Stomach (tissue), 9 donors: ENCODE data around the gene ZNF644. TPM values are rescaled to one million over a fixed set of nuclear protein-coding genes. Genes with fewer than 3 reads are reported as not detected.
A peak's percentile ranks its signal among the peaks of the same experiment; 100 is the strongest.

Source experiments
- DNase-seq, 2 donors: peaks; one replicate each; pipeline versions ENCODE4 v3.0.0 to v3.0.0-alpha.2; 2013 to 2019
- H3K27ac ChIP-seq, 5 donors: fragments of 200-600 bp in 4 of 5; sonication (generic) in 4 of 5; one replicate each; pipeline ENCODE4 v1.5.1; 2013 to 2019; ENCODE audit warnings: mild to moderate bottlenecking in 1 of 5, moderate library complexity in 1 of 5
- H3K27me3 ChIP-seq, 3 donors: fragments of 200-600 bp; sonication (generic); one replicate each; pipeline ENCODE4 v1.5.1; 2017 to 2019; ENCODE audit warnings: mixed run types in 1 of 3
- H3K36me3 ChIP-seq, 4 donors: fragments of 200-600 bp; sonication (generic); 1 replicate in 3 of 4; 2 replicates in 1 of 4; pipeline ENCODE4 v1.5.1; 2016 to 2019
- H3K4me1 ChIP-seq, 4 donors: fragments of 200-600 bp; sonication (generic); one replicate each; pipeline ENCODE4 v1.5.1; 2016 to 2019
- H3K4me3 ChIP-seq, 4 donors: fragments of 200-600 bp; sonication (generic) in 3 of 4; one replicate each; pipeline ENCODE4 v1.5.1; 2016 to 2019; ENCODE audit warnings: mild to moderate bottlenecking in 1 of 4
- H3K9me3 ChIP-seq, 4 donors: fragments of 200-600 bp; sonication (generic); one replicate each; pipeline ENCODE4 v1.5.1; 2016 to 2019
- CTCF ChIP-seq, 7 experiments: fragments of 450-650 bp in 4 of 7; fragments of 200-600 bp in 3 of 7; sonication (generic) in 3 of 7; IDR thresholded peaks; one replicate each; pipeline ENCODE4 v1.5.1; 2016 to 2019; ENCODE audit warnings: antibody characterized with exemption in 7 of 7, control low read depth in 2 of 7, mild to moderate bottlenecking in 1 of 7
- EP300 ChIP-seq: sonication (generic); formaldehyde crosslinking; IDR thresholded peaks from one replicate; pipeline ENCODE4 v1.6.1; 2017; ENCODE audit warnings: antibody characterized with exemption
- POLR2A ChIP-seq, 4 donors: fragments of 450-650 bp; IDR thresholded peaks; one replicate each; pipeline ENCODE4 v1.6.1; 2016; ENCODE audit warnings: antibody characterized with exemption in 4 of 4, control low read depth in 2 of 4, mild to moderate bottlenecking in 1 of 4, moderate library complexity in 1 of 4
- POLR2AphosphoS5 ChIP-seq, 3 donors: sonication (generic); formaldehyde crosslinking; IDR thresholded peaks; one replicate each; pipeline ENCODE4 v1.6.1; 2016; ENCODE audit warnings: antibody characterized with exemption in 3 of 3
- WGBS, 5 donors: extraction: QIAGEN DNeasy Blood & Tissue Kit in 3 of 5; methylation state at CpG; one replicate each; pipeline versions ENCODE4 v1.1.5 to v1.1.7; 2013 to 2018; 5-methylcytosine and 5-hydroxymethylcytosine counted together
- intact Hi-C: fragments of 100-400 bp; cut with DNase I; formaldehyde crosslinking; loops from one replicate; pipeline ENCODE4 v1.15.1; 2023; ENCODE audit warnings: low total_unique reads
- polyA plus RNA-seq, 3 donors: library from polyadenylated mRNA; stranded (reverse); fragments of 200-250 nt; gene quantifications; one replicate each; pipeline ENCODE4 v1.2.3, GENCODE V29; 2013
- total RNA-seq, 5 donors: library from RNA; depleted of rRNA; stranded (reverse); fragments of >200 nt; gene quantifications; one replicate each; pipeline versions ENCODE4 v1.1.0 to v1.2.3, GENCODE V29; 2014 to 2016
- donor health status: healthy with polysubstance abuse.
- donor health status: Bipolar disorder and iron deficiency.
- donor health status: healthy.

ZNF644 gene
- total and polyA plus RNA-seq, 8 donors = 13.2 to 134 (median 43.5) TPM

GRCh38 chr1:91013302-91013701 is 8.5 kb downstream of the ZNF644 start:
- 89 to 96% (median 92%) methylated on average over 4 of the region's 4 CpGs for WGBS, 5 donors
- H3K9me3 ChIP-seq = no peaks in the 10 kb centered on the region
- no peak for TF ChIP-seq CTCF (IDR thresholded peaks at IDR 0.05)
- no peak for TF ChIP-seq POLR2A (IDR thresholded peaks at IDR 0.05)
- no peak for TF ChIP-seq POLR2AphosphoS5 (IDR thresholded peaks at IDR 0.05)
- TF ChIP-seq EP300 = no peak
- DNase-seq = no peak
- peaks cover 20 to 88% (median 51%) of the 10 kb centered on the region in 4 donors for H3K4me1 ChIP-seq
- H3K27ac ChIP-seq = no peak overlapping the region
- no peak overlapping the region for H3K4me3 ChIP-seq
- intact Hi-C loops = loop anchor here (10.0 kb wide), 1 partner anchor 169 kb away; no protein-coding TSS in a partner anchor
- H3K27me3 ChIP-seq = no peaks in the 10 kb centered on the region
- H3K36me3 ChIP-seq = no peaks in the 10 kb centered on the region

- WGBS, 5 donors = 79 to 89% (median 84%) methylated on average over 4 of the region's 4 CpGs
- Histone ChIP-seq H3K4me1 (peaks cover 20 to 77% (median 44%) of the 10 kb centered on the region in 4 donors), H3K27ac (no peak overlapping the region), H3K36me3 (no peaks in the 10 kb centered on the region), H3K4me3 (no peak overlapping the region), H3K9me3 (no peaks in the 10 kb centered on the region), H3K27me3 (no peaks in the 10 kb centered on the region)
- TF ChIP-seq EP300 (no peak), POLR2A (IDR thresholded peaks at IDR 0.05) (no peak), POLR2AphosphoS5 (IDR thresholded peaks at IDR 0.05) (no peak), CTCF (IDR thresholded peaks at IDR 0.05) (no peak)
- intact Hi-C loops = loop anchor here (10.0 kb wide), 1 partner anchor 167 kb away; no protein-coding TSS in a partner anchor
- DNase-seq = no peak
These were observed 9.6 kb downstream of the ZNF644 start for GRCh38 chr1:91012196-91012595.

GRCh38 chr1:91011726-91012125 is 10.1 kb downstream of the ZNF644 start:
- Histone ChIP-seq H3K4me3 (no peak overlapping the region), H3K9me3 (no peaks in the 10 kb centered on the region), H3K27me3 (no peaks in the 10 kb centered on the region), H3K36me3 (no peaks in the 10 kb centered on the region), H3K27ac (no peak overlapping the region), H3K4me1 (peaks cover 19 to 72% (median 39%) of the 10 kb centered on the region in 4 donors)
- 12 to 43% (median 38%) methylated on average over 1 of the region's 1 CpG for WGBS, 5 donors
- TF ChIP-seq POLR2A (IDR thresholded peaks at IDR 0.05) (no peak), POLR2AphosphoS5 (IDR thresholded peaks at IDR 0.05) (no peak), CTCF (IDR thresholded peaks at IDR 0.05) (no peak), EP300 (no peak)
- intact Hi-C loops = loop anchor here (10.0 kb wide), 1 partner anchor 167 kb away; no protein-coding TSS in a partner anchor
- DNase-seq = peak in 1 of 2 donors; percentile 29

DNA sequence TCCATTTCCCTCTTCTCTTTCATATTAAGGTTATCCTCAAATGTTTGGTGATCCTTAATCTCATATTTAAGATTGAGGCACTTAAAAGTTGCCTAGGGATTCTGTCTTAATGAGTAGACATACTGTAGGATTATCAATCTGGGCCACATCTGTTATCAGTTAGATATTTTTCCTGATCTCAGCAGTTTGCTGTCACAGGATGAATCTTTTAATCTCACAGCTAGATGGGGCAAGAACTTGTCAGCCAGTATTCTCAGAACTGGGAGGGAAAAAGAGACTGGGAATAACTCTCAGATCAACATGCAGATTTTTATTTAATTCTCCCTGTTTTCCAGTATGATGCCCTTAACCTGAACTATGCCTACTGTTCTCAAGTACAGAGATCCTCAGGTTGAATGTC is 14.0 kb downstream of the ZNF644 start:
- Histone ChIP-seq H3K27ac (no peak overlapping the region), H3K27me3 (no peaks in the 10 kb centered on the region), H3K4me1 (peaks cover 5 to 46% (median 27%) of the 10 kb centered on the region in 4 donors), H3K4me3 (no peak overlapping the region), H3K36me3 (no peaks in the 10 kb centered on the region), H3K9me3 (no peaks in the 10 kb centered on the region)
- intact Hi-C loops = no loop called here
- TF ChIP-seq POLR2A (IDR thresholded peaks at IDR 0.05) (no peak), CTCF (IDR thresholded peaks at IDR 0.05) (no peak), EP300 (no peak), POLR2AphosphoS5 (IDR thresholded peaks at IDR 0.05) (no peak)
- DNase-seq = no peak
